Measurements from ENCODE around the gene FAM107B.

Gene FAM107B

DNA sequence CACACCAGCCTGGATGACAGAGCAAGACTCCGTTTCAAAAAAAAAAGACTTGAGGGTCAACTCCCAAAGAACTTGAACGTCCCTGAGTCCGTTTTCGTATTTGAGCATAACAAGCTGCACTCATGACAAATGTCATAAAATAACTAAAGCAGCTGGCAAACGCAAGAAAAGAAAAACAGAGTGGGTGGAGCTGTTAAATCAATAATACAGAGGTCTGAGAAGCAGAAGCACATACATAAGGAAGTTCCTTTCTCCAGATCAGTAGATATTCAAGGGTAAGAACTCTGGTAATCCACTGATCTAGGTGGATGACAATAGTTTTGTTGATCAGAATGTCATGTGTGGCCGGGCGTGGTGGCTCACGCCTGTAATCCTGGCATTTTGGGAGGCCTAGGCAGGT is 150.1 kb downstream of the FAM107B start:
- no peak for DNase-seq (ENCODE audit: low spot score)

DNA sequence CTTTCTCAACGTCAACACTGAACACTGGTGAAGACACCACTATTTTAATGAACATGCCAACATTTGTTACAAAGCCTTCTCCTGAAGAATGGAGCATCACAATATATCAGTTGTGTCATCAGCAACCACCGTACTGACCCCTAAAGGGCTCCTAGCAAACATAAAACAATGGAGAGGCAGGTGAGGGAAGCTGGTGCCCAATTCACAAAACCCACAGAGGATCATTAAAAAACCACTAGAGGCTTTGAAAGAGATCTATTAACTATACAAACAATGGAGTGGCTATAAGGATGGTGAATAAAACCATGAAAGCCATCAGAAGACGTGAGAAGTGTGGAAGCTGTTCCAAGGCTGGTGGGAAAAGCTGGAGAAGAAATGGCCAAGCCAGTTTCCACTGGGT is 150.8 kb downstream of the FAM107B start:
- no peak for DNase-seq (ENCODE audit: low spot score)

DNA sequence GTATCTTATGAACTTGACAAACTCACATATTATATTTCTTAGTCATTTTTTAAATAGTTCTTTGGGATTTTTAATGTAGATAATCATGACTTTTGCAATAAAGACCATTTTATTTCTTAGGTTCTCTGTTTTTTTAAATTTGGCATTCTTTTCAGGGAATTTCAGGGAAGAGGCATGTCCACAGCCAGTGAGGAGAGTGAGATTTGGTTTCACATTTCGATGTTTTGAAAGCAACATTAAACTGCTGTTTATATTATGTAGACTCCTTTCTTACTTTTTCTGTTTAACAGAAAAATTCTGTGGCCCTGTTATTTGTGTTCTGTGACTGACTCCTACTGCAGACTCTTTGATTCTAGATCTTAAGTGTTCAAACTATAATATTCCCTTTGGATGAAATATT is 153.7 kb downstream of the FAM107B start:
- no peak for DNase-seq (ENCODE audit: low spot score)

DNA sequence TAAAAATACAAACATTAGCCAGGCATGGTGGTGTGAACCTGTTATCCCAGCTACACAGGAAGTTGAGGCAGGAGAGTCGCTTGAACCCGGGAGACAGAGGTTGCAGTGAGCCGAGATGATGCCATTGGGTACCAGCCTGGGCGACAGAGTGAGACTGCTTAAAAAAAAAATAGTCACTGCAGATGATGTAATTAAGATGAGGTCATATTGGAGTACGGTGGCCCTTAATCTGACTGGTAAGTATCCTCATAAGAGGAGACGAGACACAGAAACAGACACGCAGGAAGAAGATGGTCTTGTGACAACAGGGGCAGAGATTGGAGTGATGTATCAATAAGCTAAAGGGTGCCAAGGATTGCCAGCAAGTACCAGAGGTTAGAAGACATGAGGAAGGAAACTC is 156.0 kb downstream of the FAM107B start:
- DNase-seq (ENCODE audit: low spot score), result no peak

DNA sequence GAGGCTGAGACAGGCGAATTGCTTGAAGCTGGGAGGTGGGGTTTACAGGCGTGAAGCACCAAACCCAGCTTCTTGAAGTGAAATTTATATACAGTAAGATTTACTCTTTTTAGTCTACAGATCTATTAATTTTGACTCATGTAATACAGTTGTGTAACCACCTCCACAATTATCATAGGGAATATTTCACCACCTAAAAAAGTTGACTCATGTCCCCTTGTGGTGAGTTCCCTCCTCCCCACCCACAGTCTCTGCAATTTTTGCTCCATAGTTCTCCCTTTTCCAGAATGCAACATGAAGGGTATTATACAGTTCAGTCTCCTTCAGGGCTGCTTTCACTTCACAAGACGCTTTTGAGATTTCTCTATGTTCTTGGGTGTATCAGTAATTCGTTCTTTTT is 156.8 kb downstream of the FAM107B start:
- DNase-seq (ENCODE audit: low spot score), result no peak

DNA sequence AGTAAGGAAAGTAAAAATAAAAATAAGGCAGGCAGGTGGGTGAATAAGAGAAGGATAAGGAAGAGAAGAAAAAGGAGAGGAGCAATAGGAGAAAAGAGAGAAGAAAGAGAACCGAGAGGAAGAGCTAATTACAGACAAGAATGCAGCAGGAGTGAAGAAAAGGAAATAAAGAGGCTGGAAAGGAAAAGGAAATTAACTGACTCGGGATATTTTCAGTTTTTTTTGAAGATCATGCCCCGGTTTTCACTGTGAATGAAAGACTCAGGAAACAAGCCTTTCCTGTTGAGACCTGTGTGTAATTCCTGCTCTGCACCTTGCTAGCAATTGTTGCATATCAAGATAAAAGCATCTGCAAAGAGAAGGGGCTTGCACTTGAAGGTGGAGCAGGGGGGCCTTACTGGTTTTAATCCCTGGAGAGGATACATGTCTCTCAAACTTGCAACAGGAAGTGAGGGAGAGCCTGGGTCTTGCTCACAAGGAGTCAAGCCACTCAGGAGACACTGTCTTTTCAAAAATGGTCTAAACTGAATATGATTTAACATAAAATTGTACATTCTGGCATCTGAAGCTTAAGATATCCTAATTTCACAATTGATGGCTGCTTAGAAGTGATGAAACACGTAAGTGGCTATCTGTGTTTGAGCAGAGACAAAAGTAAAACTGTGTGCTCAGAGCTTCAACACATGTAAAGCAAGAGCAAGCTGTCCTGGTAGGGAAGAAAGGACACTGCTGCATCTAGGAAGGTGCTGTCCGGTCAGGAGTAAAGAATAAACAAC is 157.6 kb downstream of the FAM107B start:
- DNase-seq (ENCODE audit: low spot score), result no peak

DNA sequence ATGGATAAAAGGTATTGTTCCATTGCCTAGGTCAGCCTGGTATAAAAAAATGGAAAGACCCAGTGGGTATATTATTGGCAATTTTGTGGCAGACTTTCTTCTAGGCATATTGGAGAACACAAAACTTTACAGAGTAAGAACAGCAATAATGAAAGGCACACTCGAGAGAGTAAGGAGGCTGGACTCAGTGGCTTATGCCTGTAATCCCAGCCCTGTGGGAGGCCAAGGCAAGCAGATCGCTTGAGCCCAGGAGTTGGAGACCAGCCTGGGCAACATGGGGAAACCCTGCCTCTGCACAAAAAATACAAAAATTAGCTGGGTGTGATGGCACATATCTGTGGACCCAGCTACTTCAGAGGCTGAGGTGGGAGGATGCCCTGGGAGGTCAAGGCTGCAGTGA is 158.2 kb downstream of the FAM107B start:
- no peak for DNase-seq (ENCODE audit: low spot score)

DNA sequence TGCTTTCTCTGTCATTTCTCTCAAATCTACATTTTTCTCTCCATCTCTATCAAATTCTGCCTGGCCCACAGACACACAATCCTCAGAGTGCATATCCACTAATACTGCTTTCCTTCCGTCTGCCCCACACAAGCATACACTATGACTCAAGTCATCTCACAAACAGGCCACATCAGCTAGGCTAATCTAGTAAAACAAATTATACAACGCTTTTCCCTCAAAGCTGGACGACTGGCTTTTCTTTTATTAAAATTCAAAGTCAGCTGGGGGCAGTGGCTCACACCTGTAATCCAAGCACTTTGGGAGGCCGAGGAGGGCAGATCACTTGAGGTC is 161.1 kb downstream of the FAM107B start:
- no peak for DNase-seq (ENCODE audit: low spot score)

DNA sequence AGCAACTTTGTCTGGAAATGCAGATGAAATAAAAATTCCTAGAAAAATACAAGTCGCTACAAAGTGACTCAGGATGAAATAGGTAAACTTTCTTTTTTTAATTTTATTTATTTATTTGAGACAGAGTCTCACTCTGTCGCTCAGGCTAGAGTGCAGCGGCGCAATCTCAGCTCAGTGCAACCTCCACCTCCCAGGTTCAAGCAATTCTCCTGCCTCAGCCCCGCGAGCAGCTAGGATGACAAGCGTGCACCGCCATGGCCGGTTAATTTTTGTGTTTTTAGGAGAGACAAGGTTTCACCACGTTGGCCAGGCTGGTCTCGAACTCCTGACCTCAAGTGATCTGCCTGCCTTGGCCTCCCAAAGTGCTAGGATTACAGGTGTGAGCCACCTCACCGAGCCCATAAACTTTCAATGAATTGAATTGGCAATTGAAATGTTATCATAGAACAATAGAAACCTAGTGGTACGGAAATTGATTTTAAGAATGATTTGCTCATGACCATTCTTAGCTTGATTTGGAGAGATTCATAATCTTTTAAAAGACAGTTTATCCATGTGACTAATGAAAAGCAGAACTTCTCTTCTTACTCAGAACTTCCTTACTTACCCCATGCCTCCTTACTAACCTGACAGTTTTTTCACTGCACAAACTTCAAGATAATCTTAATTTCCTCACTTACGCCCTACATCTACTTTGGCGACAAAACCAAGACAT is 161.7 kb downstream of the FAM107B start:
- no peak for DNase-seq (ENCODE audit: low spot score)

DNA sequence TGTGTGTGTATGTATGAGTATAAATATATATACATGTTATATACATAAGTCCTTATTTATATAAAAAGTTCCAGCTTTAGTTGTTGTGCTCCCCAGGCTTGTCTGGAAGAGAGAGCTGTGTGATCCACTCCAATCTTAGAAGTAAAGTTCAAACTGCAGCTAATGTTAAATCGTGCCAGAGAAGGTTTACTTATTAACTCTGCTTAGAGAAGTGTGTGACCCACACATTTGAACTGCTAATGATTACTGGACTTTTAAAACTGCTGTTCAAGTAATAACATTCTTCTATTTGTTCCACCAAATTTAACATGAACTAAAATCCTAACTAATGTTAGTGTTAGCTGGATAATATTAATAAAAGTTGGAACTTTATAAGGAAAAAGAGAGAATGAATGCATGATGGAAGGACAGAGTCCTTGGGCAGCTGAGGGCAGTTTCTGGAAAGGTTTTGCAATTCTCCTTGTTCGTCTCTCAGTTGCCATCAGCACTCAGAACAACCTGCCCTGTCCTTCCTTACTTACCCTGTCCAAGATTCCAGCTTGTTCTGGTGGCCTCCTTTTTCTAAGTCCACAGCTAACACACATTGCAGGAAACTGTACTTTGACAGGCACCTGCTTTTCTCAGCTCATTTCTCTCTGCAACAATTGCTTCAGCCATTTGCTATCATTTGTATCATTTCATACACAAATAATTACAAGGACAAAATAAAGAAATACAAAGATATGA is 162.6 kb downstream of the FAM107B start:
- no peak for DNase-seq (ENCODE audit: low spot score)

DNA sequence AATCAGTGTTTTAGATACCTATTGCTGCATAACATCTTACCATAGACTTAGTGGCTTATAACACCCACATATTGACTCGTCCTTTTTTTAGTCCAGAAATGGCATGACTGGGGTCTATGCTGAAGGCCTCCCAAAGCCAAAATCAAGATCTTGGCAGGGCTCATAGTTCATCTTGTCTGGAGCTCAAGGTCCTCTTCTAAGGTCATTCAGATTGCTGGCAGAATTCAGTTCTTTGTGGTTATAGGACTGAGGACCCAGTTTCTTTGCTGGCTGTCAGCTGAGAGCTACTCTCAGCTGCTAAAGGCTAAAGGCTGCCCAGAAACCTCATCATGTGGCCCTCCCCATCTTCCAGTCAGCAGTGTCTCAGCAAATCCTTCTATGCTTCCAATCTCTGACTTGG is 165.5 kb downstream of the FAM107B start:
- no peak for DNase-seq (ENCODE audit: low spot score)

DNA sequence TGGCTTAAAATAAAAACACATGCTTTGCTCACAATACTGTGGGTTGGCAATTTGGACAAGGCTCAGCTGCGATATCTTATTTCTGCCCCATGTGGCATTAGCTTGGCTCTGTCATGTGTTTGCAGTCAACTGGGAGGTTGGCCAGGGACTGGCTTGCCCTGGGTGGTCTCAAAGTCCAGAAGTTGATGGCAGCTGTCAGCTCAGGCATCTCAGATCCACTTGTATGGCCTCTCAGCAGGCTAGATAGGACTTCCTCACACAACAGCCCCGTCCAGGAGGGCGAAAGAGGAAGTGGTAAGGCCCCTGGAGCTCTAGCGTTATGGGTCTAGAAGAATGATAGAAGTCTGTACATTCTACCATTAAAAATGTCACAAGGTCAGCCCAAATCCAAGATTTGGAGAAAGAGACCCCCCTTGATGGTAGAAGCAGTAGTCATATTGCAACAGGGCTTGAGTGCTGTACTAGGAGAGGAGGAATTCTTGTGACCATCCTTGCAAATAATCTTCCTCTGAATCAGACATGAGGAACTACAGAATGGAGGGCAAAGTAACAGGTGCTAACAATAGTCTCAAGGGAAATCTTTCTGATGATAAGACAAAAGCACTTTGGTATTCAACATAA is 166.2 kb downstream of the FAM107B start:
- no peak for DNase-seq (ENCODE audit: low spot score)

DNA sequence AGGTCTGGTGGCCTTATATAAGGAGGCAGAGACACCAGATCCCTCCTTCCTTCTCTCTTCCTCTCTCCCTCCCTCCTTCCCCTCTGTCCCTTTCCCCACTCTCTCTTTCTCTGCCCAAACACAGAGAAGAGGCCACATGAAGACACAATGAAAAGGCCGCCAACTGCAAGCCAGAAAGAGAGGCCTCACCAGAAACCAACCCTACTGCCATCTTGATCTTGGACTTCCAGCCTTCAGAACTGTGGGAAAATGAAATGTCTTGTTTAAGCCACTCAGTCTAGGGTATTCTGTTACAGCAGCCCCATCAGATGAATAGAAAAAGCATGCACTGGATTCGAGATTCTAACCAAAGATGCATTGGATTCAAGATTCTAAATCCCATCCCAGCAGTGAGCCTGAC is 168.1 kb downstream of the FAM107B start:
- DNase-seq (ENCODE audit: low spot score), result no peak

DNA sequence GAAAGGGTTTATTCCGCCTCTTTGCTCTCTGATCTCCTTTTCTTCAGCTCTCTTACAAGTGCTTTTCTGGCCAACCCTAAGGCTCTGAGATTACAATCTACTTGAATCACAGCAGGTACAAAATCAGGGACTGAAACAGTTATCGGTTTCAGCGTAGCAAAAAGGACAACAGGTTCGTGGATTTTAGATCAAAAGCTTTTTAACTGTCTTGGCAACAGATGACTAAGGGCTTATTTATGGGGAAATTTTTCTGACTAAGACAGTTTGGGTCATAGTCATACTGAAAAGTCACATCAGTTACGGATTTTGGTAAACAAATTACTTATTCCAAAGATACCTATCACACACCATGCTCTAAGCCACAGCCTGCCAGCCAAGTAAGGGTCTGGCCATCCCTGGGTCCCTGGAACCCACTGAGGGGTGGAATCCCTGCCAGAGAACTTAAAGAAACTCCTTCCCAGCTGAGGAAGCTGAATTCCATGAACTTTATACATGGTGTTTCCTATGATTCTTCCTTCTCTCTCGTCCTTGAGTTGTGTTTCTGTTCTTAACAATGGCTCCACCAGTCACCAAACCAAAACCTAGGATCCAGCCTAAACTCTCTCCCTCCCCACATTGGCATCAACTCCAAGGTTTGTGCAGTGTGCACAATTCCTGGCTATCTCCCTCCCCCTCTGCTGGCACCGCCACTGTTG is 169.3 kb downstream of the FAM107B start:
- DNase-seq (ENCODE audit: low spot score), result peak; percentile 87

DNA sequence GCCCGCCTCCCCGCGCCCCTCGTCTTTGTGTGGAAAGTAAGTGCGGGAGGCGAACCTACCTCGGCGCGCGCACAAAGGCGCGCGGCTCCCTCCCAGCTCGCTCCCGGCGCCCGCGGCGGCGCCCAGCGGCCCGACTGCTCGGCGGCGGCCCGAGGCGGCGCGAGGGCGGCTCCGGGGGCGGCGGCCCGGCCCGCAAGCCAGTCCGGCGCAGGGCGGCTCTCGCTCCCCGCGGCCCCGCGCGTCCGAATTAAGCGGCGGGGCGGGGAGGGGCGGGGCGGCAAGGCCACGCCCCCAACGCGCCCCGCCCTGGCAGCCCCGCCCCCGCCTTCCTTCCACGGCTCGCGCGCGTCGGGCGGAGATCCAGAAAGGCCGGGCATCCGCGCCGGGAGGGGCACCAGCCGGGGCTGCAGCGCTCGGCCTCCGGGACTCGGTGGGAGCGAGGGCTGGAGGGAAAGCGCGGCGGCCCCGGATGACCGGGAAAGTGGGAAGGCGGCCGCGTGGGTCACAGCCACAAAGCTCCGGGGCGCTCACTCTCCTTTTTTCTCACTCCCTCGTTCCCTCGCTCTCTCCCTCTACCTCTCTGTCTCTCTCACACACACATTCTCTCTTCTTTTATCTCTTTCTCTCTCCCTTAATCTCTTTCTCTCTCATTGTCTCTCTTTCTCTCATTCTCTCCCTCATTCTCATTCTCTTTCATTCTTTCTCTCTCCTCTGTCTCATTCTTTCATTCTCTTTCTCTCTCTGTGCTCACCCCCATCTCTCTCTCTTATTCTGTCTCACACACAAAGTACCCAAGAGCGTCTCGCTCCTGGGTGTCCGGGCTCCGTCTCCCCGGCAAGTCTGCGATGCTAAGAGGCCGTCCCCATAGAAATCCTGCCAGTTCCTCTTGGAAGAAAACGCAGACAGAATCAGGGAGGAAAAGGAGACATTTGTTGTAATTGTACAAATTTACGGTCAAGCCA is 170.2 kb downstream of the FAM107B start:
- peak; percentile 69 for DNase-seq (ENCODE audit: low spot score)

DNA sequence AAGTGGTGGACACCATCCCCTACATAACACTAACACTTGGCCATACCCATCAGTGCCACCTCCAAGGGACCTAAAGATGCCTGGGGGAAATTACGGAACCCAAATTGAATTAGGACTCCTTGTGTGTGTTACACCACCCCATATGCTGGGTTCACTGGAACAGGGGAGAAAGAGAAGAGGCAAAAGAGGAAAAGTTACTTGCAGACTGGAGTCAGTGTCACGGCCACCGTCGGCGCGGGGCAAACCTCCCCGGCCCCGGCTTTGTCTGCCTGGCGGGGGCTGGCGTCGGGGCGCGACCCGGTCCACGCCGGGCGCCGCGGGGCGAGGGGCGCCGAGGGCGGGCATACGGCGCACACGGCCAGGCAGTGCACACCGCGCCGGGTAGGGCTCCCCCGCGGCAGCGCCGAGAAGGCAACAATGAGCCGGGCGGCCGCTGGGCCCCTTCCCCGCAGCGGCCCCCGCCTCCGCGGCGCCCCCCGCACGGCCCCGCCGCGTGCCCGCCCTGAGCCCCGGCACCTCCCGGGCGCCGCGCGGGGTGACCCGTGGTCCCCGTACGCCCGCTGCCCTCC is 171.1 kb downstream of the FAM107B start:
- no peak for DNase-seq (ENCODE audit: low spot score)

DNA sequence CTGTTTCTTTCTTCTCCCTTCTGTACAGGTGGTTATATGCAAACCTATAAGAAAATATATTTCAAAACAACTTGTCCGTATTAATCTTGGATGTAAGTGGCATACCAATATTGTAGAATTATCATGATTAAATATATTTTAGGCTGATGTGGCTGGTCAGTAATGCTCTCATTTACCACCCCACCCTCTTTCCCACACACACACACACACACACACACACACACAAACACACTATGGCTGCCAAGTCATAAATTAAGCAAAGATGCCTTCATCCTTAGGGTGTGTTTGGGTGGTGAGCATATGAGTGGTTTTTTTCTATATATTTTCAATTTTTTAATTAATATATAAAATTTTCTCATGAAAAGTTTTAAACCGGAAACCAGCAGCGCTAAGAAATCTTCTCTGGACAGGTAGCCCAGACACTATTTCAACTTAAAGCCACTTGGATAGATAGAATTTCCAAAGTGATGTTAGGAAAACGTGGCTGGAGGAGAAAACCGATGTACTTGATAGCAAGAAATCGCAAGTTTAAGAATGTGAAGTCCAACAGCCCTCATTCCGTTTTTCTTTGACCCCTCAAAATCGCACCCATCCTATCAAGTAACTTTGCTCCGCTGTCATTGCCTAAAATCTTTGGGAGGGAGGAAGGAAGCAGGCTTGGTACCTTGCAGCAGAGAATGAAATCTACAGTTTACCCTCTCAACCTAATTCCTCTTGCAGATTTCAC is 171.7 kb downstream of the FAM107B start:
- no peak for DNase-seq (ENCODE audit: low spot score)

DNA sequence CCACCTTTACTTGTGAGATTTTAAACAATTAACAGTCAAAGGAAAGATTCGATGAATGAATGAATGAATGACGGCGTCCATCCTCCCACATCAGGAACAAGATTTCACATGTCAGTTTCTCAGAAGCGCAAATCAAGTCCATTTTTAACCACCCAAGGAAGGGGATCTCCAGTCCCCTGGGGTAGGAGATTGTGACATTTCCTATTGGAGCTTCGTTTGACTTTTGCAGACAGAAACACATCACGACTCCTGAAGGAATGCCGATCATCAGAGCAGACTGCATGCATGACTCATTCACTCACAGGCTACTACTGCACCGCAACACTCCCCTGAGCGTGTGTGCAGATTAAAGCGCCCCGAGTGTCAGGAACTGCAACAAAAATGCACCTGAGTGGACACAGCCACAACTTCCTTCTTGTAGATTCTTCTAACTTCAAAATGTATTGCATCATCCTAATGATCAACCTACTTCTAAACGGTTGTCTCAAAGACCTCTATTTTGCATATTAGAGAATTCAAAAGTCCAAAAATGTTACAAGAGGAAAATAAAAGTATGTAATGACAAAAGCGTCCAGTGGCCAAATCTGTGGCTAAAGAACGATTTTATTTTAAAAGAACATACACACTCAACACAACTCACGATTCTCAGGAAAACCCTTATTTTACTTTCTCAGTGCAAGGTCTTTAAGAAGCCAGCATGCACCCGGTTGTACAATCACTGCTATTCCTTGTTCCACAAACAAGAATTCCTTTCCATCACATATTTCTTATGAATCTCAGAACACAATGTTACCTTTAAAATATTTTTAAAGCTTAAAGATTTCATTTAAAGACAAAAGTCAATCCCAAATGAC is 172.6 kb downstream of the FAM107B start:
- peak; percentile 78 for DNase-seq (ENCODE audit: low spot score)

DNA sequence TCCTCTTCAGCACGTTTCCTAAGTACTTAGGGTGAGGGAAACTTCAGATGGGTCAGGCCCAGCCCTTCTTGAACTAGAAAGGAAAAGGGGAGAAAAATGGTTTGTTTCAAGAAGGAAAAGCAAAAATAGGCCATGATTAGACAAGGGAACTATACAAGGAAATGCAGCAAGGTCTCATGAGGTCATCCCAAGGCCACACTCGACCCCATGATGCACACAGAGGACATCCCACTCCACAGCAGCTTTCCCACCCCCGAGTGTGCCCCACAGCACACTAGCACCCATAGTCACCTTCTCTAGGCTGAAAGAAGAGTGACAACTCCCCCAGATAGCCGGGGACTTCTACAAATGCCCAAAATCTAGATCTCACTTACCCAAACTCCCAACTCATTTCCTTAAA is 173.4 kb downstream of the FAM107B start:
- no peak for DNase-seq (ENCODE audit: low spot score)
